ENCODE measurements around the gene MRPL20.

GRCh38 chr1:1374929-1375662 is 32.0 kb downstream of the MRPL20 start, which contains the start of gene AURKAIP1:
- TF ChIP-seq CTCF (IDR thresholded peaks at IDR 0.05; ENCODE audit: low read depth, low read length, poor library complexity, severe bottlenecking) (no peak), EZH2phosphoT487 (IDR thresholded peaks at IDR 0.05; ENCODE audit: borderline replicate concordance, low read length) (no peak)
